Myocyte (in vitro differentiated cells): Measurements from ENCODE around the gene ITGB2. TPM values are rescaled to one million over a fixed set of nuclear protein-coding genes. Genes with fewer than 3 reads are reported as not detected.

ENCODE experiments used
- total RNA-seq: library from RNA; depleted of rRNA; stranded (reverse); fragments of >200 nt; gene quantifications from 2 replicates; pipeline ENCODE4 v1.2.3, GENCODE V29; 2014

Gene ITGB2
- total RNA-seq, 1 donor from 2014 or later, result 3.2 TPM

Other genes with a start within 250 kb of the ITGB2 start
- not detected in 2 replicates for gene KRTAP12-1, start 238.7 kb downstream of the ITGB2 start, total RNA-seq
- gene KRTAP10-12, start 223.7 kb downstream of the ITGB2 start, total RNA-seq, result not detected in 2 replicates
- not detected in 2 replicates for gene TSPEAR, start 209.3 kb downstream of the ITGB2 start, total RNA-seq
- 98.0 and 99.8 TPM in 2 replicates for gene UBE2G2, start 119.1 kb downstream of the ITGB2 start, total RNA-seq
- gene SUMO3, start 102.8 kb downstream of the ITGB2 start, total RNA-seq, result 78.6 and 79.5 TPM in 2 replicates
- 207 and 246 TPM in 2 replicates for gene PTTG1IP, start 47.2 kb downstream of the ITGB2 start, total RNA-seq
- gene SLX9, start 19.1 kb upstream of the ITGB2 start, total RNA-seq, result 13.6 and 14.9 TPM in 2 replicates
- 13.8 and 15.9 TPM in 2 replicates for gene ADARB1, start 153.7 kb upstream of the ITGB2 start, total RNA-seq